HepG2 (cell line): ENCODE data around the gene NCOA6. TPM values are rescaled to one million over a fixed set of nuclear protein-coding genes. Genes with fewer than 3 reads are reported as not detected.
A peak's percentile ranks its signal among the peaks of the same experiment; 100 is the strongest.

Experiments
- BCL6 ChIP-seq: IDR thresholded peaks from 2 replicates; pipeline ENCODE4 v1.6.1; 2016; ENCODE audit warnings: missing genetic modification reagents, missing compliant biosample characterization
- DNMT3B ChIP-seq: conservative IDR thresholded peaks from 2 replicates; pipeline ENCODE4 v1.6.1; 2016; ENCODE audit warnings: missing biosample characterization, control low read depth
- JUNB ChIP-seq: sonication (generic); formaldehyde crosslinking; IDR thresholded peaks from 2 replicates; pipeline ENCODE4 v1.8.0; 2022; ENCODE audit warnings: missing genetic modification reagents, mild to moderate bottlenecking, borderline replicate concordance
- NCOA5 ChIP-seq: sonication (generic); formaldehyde crosslinking; IDR thresholded peaks from 2 replicates; pipeline ENCODE4 v1.4.0; 2020; ENCODE audit warnings: missing genetic modification reagents
- PCBP2 ChIP-seq: fragments of 200-400 bp; formaldehyde crosslinking; optimal IDR thresholded peaks from 2 replicates; pipeline ENCODE3; 2018; ENCODE audit warnings: low read length, low read depth; ENCODE audit not compliant: poor library complexity, severe bottlenecking
- PHB2 ChIP-seq: fragments of 450-650 bp; IDR thresholded peaks from 2 replicates; pipeline ENCODE4 v1.6.1; 2018; ENCODE audit not compliant: partially characterized antibody
- RXRB ChIP-seq: IDR thresholded peaks from 2 replicates; pipeline ENCODE4 v1.6.1; 2016; ENCODE audit warnings: borderline replicate concordance, missing genetic modification reagents, missing compliant biosample characterization
- TRIM24 ChIP-seq: sonication (generic); formaldehyde crosslinking; IDR thresholded peaks from 2 replicates; pipeline ENCODE4 v1.8.0; 2022; ENCODE audit warnings: mild to moderate bottlenecking, missing genetic modification reagents
- ZBTB7A ChIP-seq: sonication (generic); formaldehyde crosslinking; IDR thresholded peaks from 2 replicates; pipeline ENCODE4 v1.8.0; 2022; ENCODE audit warnings: mild to moderate bottlenecking, missing genetic modification reagents
- ZNF160 ChIP-seq: sonication (generic); formaldehyde crosslinking; IDR thresholded peaks from 2 replicates; pipeline ENCODE4 v1.8.0; 2022; ENCODE audit warnings: mild to moderate bottlenecking, inconsistent platforms, missing genetic modification reagents
- ZNF224 ChIP-seq: sonication (generic); formaldehyde crosslinking; IDR thresholded peaks from 2 replicates; pipeline ENCODE4 v1.5.0; 2020; ENCODE audit warnings: mild to moderate bottlenecking, missing genetic modification reagents
- ZNF557 ChIP-seq: sonication (generic); formaldehyde crosslinking; IDR thresholded peaks from 2 replicates; pipeline ENCODE4 v1.4.0; 2020; ENCODE audit warnings: missing genetic modification reagents
- ZNF569 ChIP-seq: sonication (generic); formaldehyde crosslinking; IDR thresholded peaks from 2 replicates; pipeline ENCODE4 v1.5.0; 2020; ENCODE audit warnings: mild to moderate bottlenecking, missing genetic modification reagents, moderate library complexity, borderline replicate concordance
- ZNF788 ChIP-seq: sonication (generic); formaldehyde crosslinking; IDR thresholded peaks from 2 replicates; pipeline ENCODE4 v1.5.0; 2020; ENCODE audit warnings: mild to moderate bottlenecking, missing genetic modification reagents, borderline replicate concordance
- ZNF790 ChIP-seq: sonication (generic); formaldehyde crosslinking; IDR thresholded peaks from 2 replicates; pipeline ENCODE4 v1.8.0; 2022; ENCODE audit warnings: missing genetic modification reagents, mild to moderate bottlenecking, borderline replicate concordance
- ZNF816 ChIP-seq: sonication (generic); formaldehyde crosslinking; IDR thresholded peaks from 2 replicates; pipeline ENCODE4 v1.8.0; 2022; ENCODE audit warnings: missing genetic modification reagents, mild to moderate bottlenecking, borderline replicate concordance
- ZSCAN21 ChIP-seq: sonication (generic); formaldehyde crosslinking; IDR thresholded peaks from 2 replicates; pipeline ENCODE4 v1.8.0; 2022; ENCODE audit warnings: mild to moderate bottlenecking, missing genetic modification reagents, moderate library complexity, borderline replicate concordance
- polyA plus RNA-seq, 8 experiments: library from polyadenylated mRNA; depleted of rRNA in 3 of 8; stranded (reverse) in 7 of 8; unstranded in 1 of 8; fragments of >200 nt; fragmentation: Illumina TruSeq in 4 of 8; extraction: Trizol in 4 of 8; gene quantifications; 2 replicates each; pipeline versions ENCODE4 v1.2.1 to v1.2.3, GENCODE V29; 2011 to 2016; ENCODE audit warnings: low read depth in 4 of 8, missing spikeins in 1 of 8, mixed read lengths in 1 of 8; ENCODE audit not compliant: insufficient read depth in 1 of 8
- total RNA-seq, 5 experiments: library from RNA; depleted of rRNA; stranded (reverse); fragments of >200 nt; fragmentation: Illumina TruSeq; extraction: Trizol; gene quantifications; 2 replicates each; pipeline ENCODE4 v1.2.3, GENCODE V29; 2016; ENCODE audit warnings: low read depth in 1 of 5
- TF ChIP-seq, protein P1 (sequence below): IDR thresholded peaks from 2 replicates; pipeline ENCODE4 v1.6.1; 2016; ENCODE audit warnings: control low read depth
- TF ChIP-seq, protein P2 (sequence below): sonication (generic); formaldehyde crosslinking; IDR thresholded peaks from 2 replicates; pipeline ENCODE4 v1.8.0; 2022; ENCODE audit warnings: missing genetic modification reagents, low read depth, mild to moderate bottlenecking, borderline replicate concordance
- TF ChIP-seq, protein P3 (sequence below): fragments of 450-650 bp; IDR thresholded peaks from 2 replicates; pipeline ENCODE4 v1.6.1; 2016
- TF ChIP-seq, protein P4 (sequence below): sonication (generic); formaldehyde crosslinking; conservative IDR thresholded peaks from 2 replicates; pipeline ENCODE4 v1.5.0; 2020; ENCODE audit warnings: missing genetic modification reagents
- TF ChIP-seq, protein P5 (sequence below): sonication (generic); formaldehyde crosslinking; IDR thresholded peaks from 2 replicates; pipeline ENCODE4 v1.4.0; 2020; ENCODE audit warnings: missing genetic modification reagents

Gene NCOA6
- total and polyA plus RNA-seq, 2 of the 13 experiments (the other 11 are each of a cell fraction or from before 2014, with no cell fraction given), result 11.2 to 29.3 TPM

DNA sequence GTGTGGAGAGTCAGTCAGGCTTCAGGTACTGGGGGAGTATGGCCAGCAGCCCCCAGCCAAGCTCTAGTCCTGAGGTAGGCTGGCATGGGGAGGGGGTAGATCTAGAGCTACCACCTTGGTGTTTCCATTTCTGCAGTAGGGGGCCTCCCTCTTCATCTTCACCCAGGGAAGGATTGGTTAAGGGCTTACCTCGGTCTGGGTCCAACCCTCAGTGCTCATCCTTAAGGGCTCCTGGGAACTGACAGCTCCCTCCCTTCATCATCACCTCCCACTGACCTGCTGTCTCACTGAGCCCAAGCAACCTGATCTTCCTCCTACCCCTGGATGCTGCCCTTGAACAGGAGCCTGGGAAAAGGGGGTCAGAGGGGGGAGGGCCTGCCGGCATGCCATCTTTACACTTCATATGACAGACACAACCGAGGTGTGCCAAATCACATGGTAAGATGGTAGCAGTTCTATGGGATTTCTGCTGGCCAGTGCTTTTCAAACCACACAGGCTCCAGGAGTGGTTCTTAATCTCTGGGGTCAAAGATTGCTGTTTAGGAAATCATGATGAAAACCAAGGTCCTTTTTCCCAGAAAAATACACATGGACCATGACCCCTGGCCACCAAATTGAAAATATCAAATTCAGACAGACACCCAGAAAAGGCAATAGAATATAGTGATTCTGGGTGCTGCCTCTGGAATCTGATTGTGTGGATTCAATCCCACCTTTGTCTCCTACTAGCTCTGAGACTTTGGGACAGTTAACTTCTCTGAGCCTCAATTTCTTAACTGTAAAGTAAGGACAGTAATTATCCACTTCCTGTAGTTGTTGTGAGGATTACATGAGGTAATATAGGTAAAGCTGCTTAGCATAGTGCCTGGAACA is 118.3 kb downstream of the NCOA6 start (continued):
- TF ChIP-seq NCOA5 (CRISPR knock-in tag) (0 out of 2 replicates have a peak, but pooled peaks have one; percentile 53), BCL6 (CRISPR knock-in tag) (peak; percentile 95), ZNF788 (CRISPR knock-in tag) (peak; percentile 59), RXRB (CRISPR knock-in tag) (peak; percentile 91), ZNF224 (CRISPR knock-in tag) (0 out of 2 replicates have a peak, but pooled peaks have one; percentile 37), PCBP2 (no peak), ZNF557 (CRISPR knock-in tag) (no peak), ZNF816 (CRISPR knock-in tag) (no peak), ZBTB7A (CRISPR knock-in tag) (no peak), ZSCAN21 (CRISPR knock-in tag) (peak; percentile 57; the same call in 1 of the 2 replicates), TRIM24 (CRISPR knock-in tag) (no peak), ZNF160 (CRISPR knock-in tag) (peak; percentile 65; the same call in 1 of the 2 replicates), DNMT3B (CRISPR knock-in tag) (no peak), PHB2 (no peak), ZNF569 (CRISPR knock-in tag) (no peak), ZNF790 (CRISPR knock-in tag) (no peak), JUNB (no peak)
- TF ChIP-seq, protein P1, sequence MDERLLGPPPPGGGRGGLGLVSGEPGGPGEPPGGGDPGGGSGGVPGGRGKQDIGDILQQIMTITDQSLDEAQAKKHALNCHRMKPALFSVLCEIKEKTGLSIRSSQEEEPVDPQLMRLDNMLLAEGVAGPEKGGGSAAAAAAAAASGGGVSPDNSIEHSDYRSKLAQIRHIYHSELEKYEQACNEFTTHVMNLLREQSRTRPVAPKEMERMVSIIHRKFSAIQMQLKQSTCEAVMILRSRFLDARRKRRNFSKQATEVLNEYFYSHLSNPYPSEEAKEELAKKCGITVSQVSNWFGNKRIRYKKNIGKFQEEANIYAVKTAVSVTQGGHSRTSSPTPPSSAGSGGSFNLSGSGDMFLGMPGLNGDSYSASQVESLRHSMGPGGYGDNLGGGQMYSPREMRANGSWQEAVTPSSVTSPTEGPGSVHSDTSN (CRISPR knock-in tag), result 0 out of 2 replicates have a peak, but pooled peaks have one; percentile 16
- TF ChIP-seq, protein P2, sequence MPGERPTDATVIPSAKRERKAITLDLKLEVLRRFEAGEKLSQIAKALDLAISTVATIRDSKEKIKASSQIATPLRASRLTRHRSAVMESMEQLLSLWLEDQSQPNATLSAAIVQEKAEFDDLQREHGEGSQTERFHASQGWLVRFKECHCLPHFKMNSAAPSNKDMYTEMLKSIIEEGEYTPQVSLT (CRISPR knock-in tag), result no peak
- TF ChIP-seq, protein P3, sequence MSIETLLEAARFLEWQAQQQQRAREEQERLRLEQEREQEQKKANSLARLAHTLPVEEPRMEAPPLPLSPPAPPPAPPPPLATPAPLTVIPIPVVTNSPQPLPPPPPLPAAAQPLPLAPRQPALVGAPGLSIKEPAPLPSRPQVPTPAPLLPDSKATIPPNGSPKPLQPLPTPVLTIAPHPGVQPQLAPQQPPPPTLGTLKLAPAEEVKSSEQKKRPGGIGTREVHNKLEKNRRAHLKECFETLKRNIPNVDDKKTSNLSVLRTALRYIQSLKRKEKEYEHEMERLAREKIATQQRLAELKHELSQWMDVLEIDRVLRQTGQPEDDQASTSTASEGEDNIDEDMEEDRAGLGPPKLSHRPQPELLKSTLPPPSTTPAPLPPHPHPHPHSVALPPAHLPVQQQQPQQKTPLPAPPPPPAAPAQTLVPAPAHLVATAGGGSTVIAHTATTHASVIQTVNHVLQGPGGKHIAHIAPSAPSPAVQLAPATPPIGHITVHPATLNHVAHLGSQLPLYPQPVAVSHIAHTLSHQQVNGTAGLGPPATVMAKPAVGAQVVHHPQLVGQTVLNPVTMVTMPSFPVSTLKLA, result 0 out of 2 replicates have a peak, but pooled peaks have one; percentile 22
- TF ChIP-seq, protein P4, sequence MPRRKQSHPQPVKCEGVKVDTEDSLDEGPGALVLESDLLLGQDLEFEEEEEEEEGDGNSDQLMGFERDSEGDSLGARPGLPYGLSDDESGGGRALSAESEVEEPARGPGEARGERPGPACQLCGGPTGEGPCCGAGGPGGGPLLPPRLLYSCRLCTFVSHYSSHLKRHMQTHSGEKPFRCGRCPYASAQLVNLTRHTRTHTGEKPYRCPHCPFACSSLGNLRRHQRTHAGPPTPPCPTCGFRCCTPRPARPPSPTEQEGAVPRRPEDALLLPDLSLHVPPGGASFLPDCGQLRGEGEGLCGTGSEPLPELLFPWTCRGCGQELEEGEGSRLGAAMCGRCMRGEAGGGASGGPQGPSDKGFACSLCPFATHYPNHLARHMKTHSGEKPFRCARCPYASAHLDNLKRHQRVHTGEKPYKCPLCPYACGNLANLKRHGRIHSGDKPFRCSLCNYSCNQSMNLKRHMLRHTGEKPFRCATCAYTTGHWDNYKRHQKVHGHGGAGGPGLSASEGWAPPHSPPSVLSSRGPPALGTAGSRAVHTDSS, result no peak
- TF ChIP-seq, protein P5, sequence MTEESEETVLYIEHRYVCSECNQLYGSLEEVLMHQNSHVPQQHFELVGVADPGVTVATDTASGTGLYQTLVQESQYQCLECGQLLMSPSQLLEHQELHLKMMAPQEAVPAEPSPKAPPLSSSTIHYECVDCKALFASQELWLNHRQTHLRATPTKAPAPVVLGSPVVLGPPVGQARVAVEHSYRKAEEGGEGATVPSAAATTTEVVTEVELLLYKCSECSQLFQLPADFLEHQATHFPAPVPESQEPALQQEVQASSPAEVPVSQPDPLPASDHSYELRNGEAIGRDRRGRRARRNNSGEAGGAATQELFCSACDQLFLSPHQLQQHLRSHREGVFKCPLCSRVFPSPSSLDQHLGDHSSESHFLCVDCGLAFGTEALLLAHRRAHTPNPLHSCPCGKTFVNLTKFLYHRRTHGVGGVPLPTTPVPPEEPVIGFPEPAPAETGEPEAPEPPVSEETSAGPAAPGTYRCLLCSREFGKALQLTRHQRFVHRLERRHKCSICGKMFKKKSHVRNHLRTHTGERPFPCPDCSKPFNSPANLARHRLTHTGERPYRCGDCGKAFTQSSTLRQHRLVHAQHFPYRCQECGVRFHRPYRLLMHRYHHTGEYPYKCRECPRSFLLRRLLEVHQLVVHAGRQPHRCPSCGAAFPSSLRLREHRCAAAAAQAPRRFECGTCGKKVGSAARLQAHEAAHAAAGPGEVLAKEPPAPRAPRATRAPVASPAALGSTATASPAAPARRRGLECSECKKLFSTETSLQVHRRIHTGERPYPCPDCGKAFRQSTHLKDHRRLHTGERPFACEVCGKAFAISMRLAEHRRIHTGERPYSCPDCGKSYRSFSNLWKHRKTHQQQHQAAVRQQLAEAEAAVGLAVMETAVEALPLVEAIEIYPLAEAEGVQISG, result peak; percentile 42; the same call in 1 of the 2 replicates
